Mesenchymal stem cell (in vitro differentiated cells and primary cell): ENCODE results near the gene RRN3.
"Not testable (repeated sequence)": the region's sequence is repeated elsewhere in the genome, so short reads cannot be mapped to it uniquely, and the experiment has no call there.

Experiments
- DNase-seq: peaks from one replicate; pipeline ENCODE4 v3.0.0-alpha.2; 2013
- H2AFZ ChIP-seq: one replicate; pipeline ENCODE4 v1.6.1; 2013; ENCODE audit warnings: low read depth, mild to moderate bottlenecking, control low read depth, inconsistent platforms, low read length, moderate library complexity
- H2AK5ac ChIP-seq: 2 replicates; pipeline ENCODE4 v1.6.1; 2013; ENCODE audit warnings: low read length, moderate library complexity, mild to moderate bottlenecking, inconsistent platforms; ENCODE audit not compliant: severe bottlenecking
- H2BK120ac ChIP-seq: one replicate; pipeline ENCODE4 v1.6.1; 2013; ENCODE audit warnings: low read depth, mild to moderate bottlenecking, inconsistent platforms, low read length, moderate library complexity
- H2BK12ac ChIP-seq, 2 experiments: one replicate each; pipeline ENCODE4 v1.6.1; 2013; ENCODE audit warnings: inconsistent platforms in 2 of 2, low read length in 2 of 2, mild to moderate bottlenecking in 2 of 2, moderate library complexity in 2 of 2, control low read depth in 1 of 2
- H2BK15ac ChIP-seq: one replicate; pipeline ENCODE4 v1.6.1; 2013; ENCODE audit warnings: mild to moderate bottlenecking, low read depth, inconsistent platforms; ENCODE audit not compliant: poor library complexity, severe bottlenecking
- H2BK5ac ChIP-seq: 2 replicates; pipeline ENCODE4 v1.6.1; 2013; ENCODE audit warnings: low read depth, mild to moderate bottlenecking, low read length, control low read depth, inconsistent platforms; ENCODE audit not compliant: poor library complexity, severe bottlenecking
- H3K14ac ChIP-seq, 2 experiments: one replicate each; pipeline ENCODE4 v1.6.1; 2013; ENCODE audit warnings: inconsistent platforms in 2 of 2, low read length in 2 of 2, control low read depth in 1 of 2, mild to moderate bottlenecking in 1 of 2, moderate library complexity in 1 of 2
- H3K18ac ChIP-seq, 2 experiments: one replicate each; pipeline ENCODE4 v1.6.1; 2013; ENCODE audit warnings: inconsistent platforms in 2 of 2, low read length in 2 of 2, control low read depth in 1 of 2, low read depth in 1 of 2, mild to moderate bottlenecking in 1 of 2
- H3K23ac ChIP-seq, 2 experiments: one replicate each; pipeline ENCODE4 v1.6.1; 2013; ENCODE audit warnings: inconsistent platforms in 2 of 2, low read length in 2 of 2, mild to moderate bottlenecking in 2 of 2, moderate library complexity in 2 of 2, control low read depth in 1 of 2
- H3K27ac ChIP-seq: 2 replicates; pipeline ENCODE4 v1.5.1; 2013; ENCODE audit warnings: mild to moderate bottlenecking, moderate library complexity, low read length, control low read depth, inconsistent platforms; ENCODE audit not compliant: poor library complexity, severe bottlenecking
- H3K27me3 ChIP-seq, 2 experiments: 2 replicates each; pipeline versions ENCODE4 v1.6.1 to v1.7.0; 2013; ENCODE audit warnings: low read length in 2 of 2, mild to moderate bottlenecking in 2 of 2, moderate library complexity in 2 of 2, control low read depth in 1 of 2, inconsistent platforms in 1 of 2; ENCODE audit not compliant: control insufficient read depth in 1 of 2, insufficient read depth in 1 of 2
- H3K36me3 ChIP-seq, 2 experiments: 2 replicates each; pipeline versions ENCODE4 v1.6.1 to v1.7.0; 2013; ENCODE audit warnings: low read length in 2 of 2, control low read depth in 1 of 2, inconsistent platforms in 1 of 2, low read depth in 1 of 2, mild to moderate bottlenecking in 1 of 2; ENCODE audit not compliant: insufficient read depth in 2 of 2, control insufficient read depth in 1 of 2
- H3K4ac ChIP-seq, 2 experiments: one replicate each; pipeline ENCODE4 v1.6.1; 2013; ENCODE audit warnings: inconsistent platforms in 2 of 2, low read length in 2 of 2, mild to moderate bottlenecking in 2 of 2, moderate library complexity in 2 of 2, control low read depth in 1 of 2, low read depth in 1 of 2
- H3K4me1 ChIP-seq: 2 replicates; pipeline ENCODE4 v1.6.1; 2013; ENCODE audit warnings: low read depth, low read length, control low read depth; ENCODE audit not compliant: control insufficient read depth, insufficient read depth
- H3K4me2 ChIP-seq: 2 replicates; pipeline ENCODE4 v1.6.1; 2013; ENCODE audit warnings: low read length, mild to moderate bottlenecking, inconsistent platforms; ENCODE audit not compliant: poor library complexity, severe bottlenecking
- H3K4me3 ChIP-seq, 2 experiments: 2 replicates each; pipeline versions ENCODE4 v1.5.1 to v1.7.0; 2013; ENCODE audit warnings: low read length in 2 of 2, mild to moderate bottlenecking in 2 of 2, control low read depth in 1 of 2, low read depth in 1 of 2; ENCODE audit not compliant: insufficient read depth in 1 of 2
- H3K79me1 ChIP-seq: replicated peaks from 2 replicates; pipeline ENCODE4 v1.6.1; 2013; ENCODE audit warnings: mild to moderate bottlenecking, control low read depth, low read length, inconsistent platforms; ENCODE audit not compliant: poor library complexity, severe bottlenecking
- H3K9ac ChIP-seq: 2 replicates; pipeline ENCODE4 v1.7.0; 2013; ENCODE audit warnings: mild to moderate bottlenecking, low read length, moderate library complexity
- H3K9me3 ChIP-seq: 2 replicates; pipeline ENCODE4 v1.7.0; 2013; ENCODE audit warnings: mild to moderate bottlenecking, low read length; ENCODE audit not compliant: control insufficient read depth
- H4K8ac ChIP-seq: one replicate; pipeline ENCODE4 v1.6.1; 2013; ENCODE audit warnings: inconsistent platforms, mild to moderate bottlenecking, low read length, moderate library complexity
- H4K91ac ChIP-seq: one replicate; pipeline ENCODE4 v1.6.1; 2013; ENCODE audit warnings: mild to moderate bottlenecking, low read length, inconsistent platforms
- WGBS: methylation state at CpG from one replicate; pipeline ENCODE4 v1.1.7; 2013; ENCODE audit warnings: mixed read lengths; 5-methylcytosine and 5-hydroxymethylcytosine counted together

Gene RRN3

GRCh38 chr16:15135483-15136360 is 41.6 kb upstream of the RRN3 start:
- H3K23ac ChIP-seq, H3K4ac ChIP-seq: not testable (repeated sequence)
- WGBS, result 97% methylated on average over 24 of the region's 50 CpGs

GRCh38 chr16:15134752-15135482 is 40.8 kb upstream of the RRN3 start:
- not testable (repeated sequence) for H4K91ac ChIP-seq, H3K18ac ChIP-seq, H2BK15ac ChIP-seq, H3K9ac ChIP-seq, H3K27me3 ChIP-seq, DNase-seq, H2AFZ ChIP-seq, H4K8ac ChIP-seq, H2BK120ac ChIP-seq, H3K79me1 ChIP-seq, H3K4me2 ChIP-seq, H3K27ac ChIP-seq, H3K4me3 ChIP-seq, H2BK12ac ChIP-seq, H3K4ac ChIP-seq, H3K14ac ChIP-seq, H3K4me1 ChIP-seq, H2AK5ac ChIP-seq, H3K23ac ChIP-seq, H3K9me3 ChIP-seq, H2BK5ac ChIP-seq
- WGBS, result no CpG with 5 or more reads among the region's 33 CpGs
- H3K36me3 ChIP-seq, result peaks cover 0 to 26% of the 10 kb centered on the region in 2 experiments

More at GRCh38 chr16:15135483-15136360, 41.6 kb upstream of the RRN3 start:
- not testable (repeated sequence) for H2BK5ac ChIP-seq, H4K8ac ChIP-seq, H3K27ac ChIP-seq, H2AK5ac ChIP-seq, H3K9ac ChIP-seq, DNase-seq, H2AFZ ChIP-seq, H3K4me1 ChIP-seq, H3K4me3 ChIP-seq, H3K14ac ChIP-seq, H2BK12ac ChIP-seq, H2BK15ac ChIP-seq, H3K79me1 ChIP-seq, H4K91ac ChIP-seq, H3K27me3 ChIP-seq, H2BK120ac ChIP-seq, H3K9me3 ChIP-seq, H3K18ac ChIP-seq, H3K4me2 ChIP-seq
- peaks cover 0 to 21% of the 10 kb centered on the region in 2 experiments for H3K36me3 ChIP-seq

DNA sequence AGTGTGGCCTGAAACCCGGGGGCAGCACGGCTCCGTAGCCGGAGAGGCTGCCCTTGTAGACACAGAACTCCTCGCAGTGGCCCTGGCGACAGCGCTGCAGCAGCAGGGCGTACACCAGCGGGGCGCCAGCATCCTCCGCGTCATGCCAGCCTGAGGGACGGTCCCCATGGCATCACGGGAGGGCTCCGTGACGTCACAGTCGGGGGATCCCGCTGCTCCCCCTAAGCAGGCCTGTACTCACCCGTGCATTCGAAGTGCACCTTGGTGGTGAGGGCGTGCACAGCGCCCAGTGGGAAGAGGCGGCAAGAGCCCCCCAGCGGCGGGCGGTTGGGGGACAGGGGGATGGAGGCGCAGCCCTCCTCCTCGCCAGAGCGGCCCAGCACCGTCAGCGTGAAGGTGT is 39.5 kb upstream of the RRN3 start:
- not testable (repeated sequence) for H2BK12ac ChIP-seq, H3K18ac ChIP-seq, H3K9ac ChIP-seq, H2AK5ac ChIP-seq, H4K8ac ChIP-seq, H3K23ac ChIP-seq, H3K9me3 ChIP-seq, H2BK15ac ChIP-seq, H2BK120ac ChIP-seq, H2AFZ ChIP-seq, H3K4me1 ChIP-seq, H3K27me3 ChIP-seq, H3K79me1 ChIP-seq, H2BK5ac ChIP-seq, H3K4ac ChIP-seq, H4K91ac ChIP-seq, H3K14ac ChIP-seq, H3K4me3 ChIP-seq, H3K27ac ChIP-seq, DNase-seq, H3K4me2 ChIP-seq
- 80% methylated on average over 1 of the region's 31 CpGs for WGBS
- H3K36me3 ChIP-seq, result peaks cover 0 to 29% of the 10 kb centered on the region in 2 experiments

DNA sequence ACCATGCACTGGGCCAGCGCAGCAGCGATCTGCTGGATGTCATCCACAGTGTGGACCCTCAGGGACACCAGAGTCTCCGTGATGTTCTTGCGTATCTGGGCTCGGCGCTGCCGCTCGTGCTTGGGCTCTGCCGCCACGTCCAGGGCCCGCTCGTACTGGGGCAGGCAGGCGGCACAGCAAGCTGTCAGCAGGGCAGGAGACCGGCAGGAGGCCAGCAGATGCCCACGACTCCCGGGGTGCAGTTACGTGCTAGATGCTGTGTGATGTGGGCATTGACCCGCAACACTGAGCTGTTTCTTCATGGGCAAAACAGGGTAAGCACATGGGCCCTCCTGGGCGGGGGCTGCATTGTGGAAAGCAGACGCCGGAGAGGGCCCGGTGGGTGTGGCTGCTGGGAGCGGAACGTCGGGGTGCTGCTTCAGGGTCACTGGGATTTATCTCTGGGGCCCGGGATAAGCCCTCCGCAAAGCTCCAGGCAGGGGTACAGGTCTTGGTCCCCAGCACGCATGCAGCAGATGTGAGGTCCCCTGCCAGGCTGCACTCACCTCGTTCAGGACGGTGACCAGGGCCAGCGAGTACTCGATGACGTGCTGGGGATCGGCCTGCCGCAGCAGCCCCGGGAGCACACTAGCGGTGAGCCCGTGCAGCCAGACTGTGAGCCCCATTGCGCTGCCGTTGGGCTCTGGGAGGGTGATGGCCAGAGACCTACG is 38.8 kb upstream of the RRN3 start:
- H2BK120ac ChIP-seq, H2BK5ac ChIP-seq, H3K23ac ChIP-seq, H3K9me3 ChIP-seq, H3K4me2 ChIP-seq, H3K27ac ChIP-seq, H3K9ac ChIP-seq, H3K18ac ChIP-seq, H3K14ac ChIP-seq, H2AK5ac ChIP-seq, H3K4me3 ChIP-seq, H3K4ac ChIP-seq, H4K8ac ChIP-seq, H3K4me1 ChIP-seq, H4K91ac ChIP-seq, H2AFZ ChIP-seq, DNase-seq, H2BK12ac ChIP-seq, H3K27me3 ChIP-seq, H2BK15ac ChIP-seq, H3K79me1 ChIP-seq: not testable (repeated sequence)
- WGBS, result 98% methylated on average over 11 of the region's 41 CpGs
- peaks cover 0 to 34% of the 10 kb centered on the region in 2 experiments for H3K36me3 ChIP-seq
